ENCODE results near the gene COL27A1.

The COL27A1 gene

GRCh38 chr9:114207845-114208244, 52.5 kb downstream of the COL27A1 start:
- DNase-seq: no peak

GRCh38 chr9:114209151-114209550, 53.8 kb downstream of the COL27A1 start:
- DNase-seq: no peak

GRCh38 chr9:114210136-114210535, 54.8 kb downstream of the COL27A1 start:
- DNase-seq: no peak

DNA sequence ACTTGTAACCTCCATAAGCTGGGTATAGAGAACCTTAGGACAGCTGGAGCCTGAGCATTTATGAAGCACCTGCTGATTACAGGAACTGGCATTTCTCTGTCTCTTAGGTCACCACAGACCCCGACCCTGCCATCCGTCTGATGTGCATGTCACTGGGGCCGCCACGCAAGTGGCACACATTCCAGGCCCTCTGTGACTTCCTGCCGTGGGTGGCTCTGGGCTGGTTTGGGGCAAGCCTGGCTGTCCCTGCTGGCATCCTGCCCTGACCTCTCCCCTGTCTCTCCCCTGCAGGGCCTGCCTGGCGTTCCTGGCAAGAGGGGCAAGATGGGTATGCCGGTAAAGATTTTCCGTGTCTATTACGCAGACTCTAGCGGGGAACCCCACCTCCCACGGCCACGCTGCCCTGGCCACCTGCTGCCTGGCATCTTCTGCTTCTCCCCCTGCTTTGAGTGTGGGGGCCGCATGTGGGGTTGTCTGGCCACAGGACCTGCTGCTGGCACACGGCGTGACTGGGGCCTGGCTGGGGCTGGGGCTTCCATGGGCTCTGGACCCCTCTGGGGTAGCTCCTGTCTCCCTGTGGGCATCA, 55.4 kb downstream of the COL27A1 start:
- no peak for DNase-seq

DNA sequence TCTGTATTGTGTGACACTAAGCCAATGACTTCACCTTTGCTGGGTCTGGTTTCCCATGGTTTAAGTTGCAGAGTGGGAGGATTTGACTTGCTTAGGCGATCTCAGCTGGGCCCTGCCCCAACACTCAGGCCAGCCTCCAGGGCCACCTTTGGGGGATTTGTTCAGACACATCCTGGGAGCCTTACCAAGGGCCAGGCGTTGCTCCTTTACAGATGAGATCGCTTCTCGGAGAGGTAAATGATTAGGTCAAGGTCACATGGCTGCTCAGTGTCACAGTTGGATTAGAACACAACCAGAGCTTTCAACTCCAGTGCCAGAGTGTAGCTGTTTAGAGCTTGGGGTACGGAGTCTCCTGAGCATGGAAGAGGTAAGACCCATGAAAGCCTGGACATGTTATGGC, 57.5 kb downstream of the COL27A1 start:
- no peak for DNase-seq

DNA sequence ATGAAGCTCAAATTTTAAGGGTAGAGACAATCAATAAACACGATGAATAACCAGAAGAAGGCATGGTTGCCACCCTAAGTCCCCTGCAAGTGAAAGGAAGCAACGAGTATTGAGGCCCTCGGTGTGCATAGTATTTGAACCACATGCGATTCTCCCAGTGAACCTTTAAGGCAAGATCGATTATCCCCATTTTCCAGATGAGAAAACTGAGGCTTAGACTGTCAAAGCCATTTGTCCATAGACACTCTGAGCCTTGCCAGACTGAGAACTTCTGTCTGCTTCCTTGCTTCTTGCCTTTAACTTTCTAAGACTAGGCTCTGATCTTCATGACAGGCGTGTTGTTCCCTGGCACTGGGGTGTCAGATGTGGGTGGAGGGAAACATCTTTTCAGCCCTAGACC, 58.2 kb downstream of the COL27A1 start:
- DNase-seq: no peak

DNA sequence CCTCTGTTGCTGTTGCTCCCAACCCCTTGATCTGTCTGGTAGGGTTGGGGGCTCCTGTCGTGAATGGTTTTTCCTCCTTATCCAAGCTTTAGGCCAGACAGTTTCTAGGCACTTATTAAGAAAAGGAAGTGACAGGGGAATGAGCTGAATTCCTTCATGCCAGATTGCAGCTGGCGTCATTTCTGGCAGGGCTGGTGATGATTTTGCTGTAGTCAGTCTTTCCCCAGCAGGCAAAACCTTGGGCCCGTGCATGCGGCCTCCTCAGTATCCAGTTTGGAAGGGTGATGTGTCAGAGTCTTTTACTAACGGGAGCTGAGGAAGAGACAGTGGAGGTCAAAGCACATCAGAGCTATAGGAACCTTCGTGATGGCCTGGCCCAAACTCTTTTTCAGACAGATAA, 58.8 kb downstream of the COL27A1 start:
- DNase-seq: no peak

GRCh38 chr9:114214686-114215414, 59.5 kb downstream of the COL27A1 start:
- no peak for DNase-seq

DNA sequence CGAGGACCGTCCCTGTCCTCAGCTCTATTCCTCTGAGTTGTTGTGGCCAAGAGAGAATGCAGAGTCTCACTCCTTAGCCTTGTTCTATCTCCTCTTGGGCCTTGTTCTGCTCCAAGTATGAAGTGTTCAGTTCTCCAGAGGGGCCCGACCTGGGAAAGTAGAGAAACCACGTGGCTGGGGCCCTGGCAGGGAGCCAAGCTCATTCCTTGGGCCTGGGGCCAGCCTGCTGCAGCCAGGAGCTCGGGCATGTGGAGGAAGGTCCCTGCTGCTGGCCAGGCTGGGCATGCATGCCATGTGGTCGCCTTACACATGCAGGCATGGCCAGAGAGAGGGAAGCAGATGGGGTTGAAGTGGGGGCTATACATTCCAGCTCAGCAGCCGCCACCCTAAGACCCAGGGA, 60.7 kb downstream of the COL27A1 start:
- DNase-seq: no peak

DNA sequence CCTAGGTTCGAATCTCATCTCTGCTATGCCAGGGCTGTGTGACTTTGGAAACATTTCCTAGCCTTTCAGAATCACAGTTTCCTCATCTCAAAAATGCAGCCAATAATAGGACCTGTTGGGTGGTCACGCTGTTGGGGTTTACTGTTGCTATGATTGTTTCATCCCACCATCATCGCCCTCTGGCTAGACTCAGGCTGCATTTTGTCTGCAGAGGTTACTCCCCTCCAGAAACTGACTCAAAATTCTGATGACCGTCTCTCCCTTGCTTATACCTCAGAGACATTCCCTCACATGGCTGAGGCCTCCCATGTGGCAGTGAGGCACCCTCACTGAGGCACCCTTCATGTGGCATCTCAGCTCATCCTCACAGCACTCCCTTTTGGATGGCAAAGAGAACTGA, 61.6 kb downstream of the COL27A1 start:
- no peak for DNase-seq

DNA sequence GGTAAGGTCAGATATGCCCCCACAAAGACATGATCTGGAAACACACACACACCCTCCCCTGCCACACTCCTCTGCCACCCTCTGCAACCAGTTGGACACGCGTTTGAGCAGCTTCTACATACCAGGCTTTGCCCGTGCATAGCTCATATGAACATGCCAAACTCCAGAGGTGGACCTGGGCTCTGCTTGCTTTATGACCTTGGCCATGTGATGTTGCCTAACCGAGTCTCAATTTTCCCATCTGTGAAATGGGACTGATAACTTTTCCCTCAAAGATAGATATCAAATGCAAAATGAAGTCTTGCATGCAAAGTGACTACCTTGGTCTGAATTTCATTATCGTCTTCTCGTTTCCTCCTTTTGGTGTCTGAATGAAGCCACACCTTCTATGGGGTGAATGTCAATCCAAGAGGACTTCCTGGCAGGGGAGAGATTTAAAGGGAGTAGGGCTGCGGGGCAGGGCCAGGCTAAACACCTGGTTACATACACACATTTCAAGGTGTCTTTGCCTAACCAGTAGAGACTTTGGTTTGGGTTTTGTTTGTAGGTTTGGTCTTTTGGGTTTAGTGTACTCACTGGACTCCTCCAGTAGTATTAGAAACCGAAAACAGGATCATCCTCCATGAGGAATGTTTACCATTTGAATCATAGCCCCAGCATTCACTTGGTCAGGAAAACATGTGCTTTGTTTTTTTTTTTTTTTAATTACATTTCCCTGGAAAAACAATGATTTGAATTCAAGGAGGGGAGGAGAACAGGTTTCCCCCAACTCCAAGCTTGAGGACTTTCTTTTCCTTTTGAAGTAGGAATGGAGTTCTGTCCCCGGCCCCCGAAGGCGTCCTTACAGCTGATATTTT, 63.2 kb downstream of the COL27A1 start:
- DNase-seq: no peak

GRCh38 chr9:114220061-114220541, 64.8 kb downstream of the COL27A1 start:
- DNase-seq: no peak

- DNase-seq: no peak
Observed at GRCh38 chr9:114221706-114222465, 66.5 kb downstream of the COL27A1 start.

GRCh38 chr9:114223564-114224246, 68.4 kb downstream of the COL27A1 start:
- DNase-seq: no peak

DNA sequence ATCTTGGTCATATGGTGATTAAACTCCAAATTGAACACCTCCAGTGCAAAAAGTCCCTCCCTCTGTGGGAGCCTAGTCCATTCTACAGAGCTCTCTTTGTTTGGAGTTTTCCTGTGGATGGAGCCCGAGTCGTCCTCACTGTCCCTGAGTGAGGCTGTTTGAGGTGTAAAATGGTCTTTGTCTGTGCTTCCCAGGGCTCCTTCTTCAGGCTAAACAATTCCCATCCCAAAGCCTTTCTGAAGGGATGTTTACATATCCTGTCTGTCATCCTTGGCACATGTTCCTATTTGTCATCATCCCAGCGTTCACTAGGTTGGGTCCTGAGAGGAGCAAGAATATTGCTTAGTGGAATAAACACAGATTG, 68.9 kb downstream of the COL27A1 start:
- DNase-seq: no peak

GRCh38 chr9:114225561-114226212, 70.3 kb downstream of the COL27A1 start:
- no peak for DNase-seq

DNA sequence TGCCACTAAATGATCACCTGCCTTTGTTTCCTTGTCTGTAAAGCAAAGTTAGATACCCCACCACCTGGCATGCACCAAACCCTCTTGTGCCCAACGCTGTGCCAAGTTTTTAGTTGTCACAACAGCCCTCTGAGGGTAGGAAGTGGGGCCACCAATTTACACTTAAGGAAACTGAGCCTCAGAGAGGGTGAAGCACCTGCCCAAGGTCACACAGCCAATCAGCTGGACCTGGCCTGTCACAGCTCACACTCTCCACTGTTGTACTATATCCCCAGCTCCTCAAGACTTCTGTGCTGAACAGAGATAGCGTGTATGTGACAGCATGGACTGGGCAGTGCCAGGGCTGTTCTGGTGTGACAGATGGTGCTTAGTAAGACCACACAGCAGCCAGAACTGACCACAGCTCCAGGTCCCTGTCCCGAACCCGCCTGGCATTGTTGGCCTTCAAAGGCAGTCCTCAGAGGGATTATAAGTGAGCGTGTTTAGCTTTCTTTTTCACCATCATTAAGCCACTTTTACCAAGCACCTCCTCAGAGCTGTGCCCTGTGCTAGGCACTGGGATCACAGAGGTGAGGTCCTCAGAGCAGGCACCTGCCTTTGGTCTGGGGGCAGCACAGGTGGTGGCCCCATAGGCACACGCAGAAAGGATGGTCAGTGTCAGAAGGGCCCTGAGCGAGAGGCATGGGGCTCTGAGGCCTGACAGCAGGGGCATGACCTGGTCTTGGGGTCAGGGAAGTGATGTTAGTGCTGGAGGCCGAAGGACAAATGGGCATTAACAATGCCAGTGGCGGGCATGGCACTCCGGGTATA, 71.1 kb downstream of the COL27A1 start:
- no peak for DNase-seq

DNA sequence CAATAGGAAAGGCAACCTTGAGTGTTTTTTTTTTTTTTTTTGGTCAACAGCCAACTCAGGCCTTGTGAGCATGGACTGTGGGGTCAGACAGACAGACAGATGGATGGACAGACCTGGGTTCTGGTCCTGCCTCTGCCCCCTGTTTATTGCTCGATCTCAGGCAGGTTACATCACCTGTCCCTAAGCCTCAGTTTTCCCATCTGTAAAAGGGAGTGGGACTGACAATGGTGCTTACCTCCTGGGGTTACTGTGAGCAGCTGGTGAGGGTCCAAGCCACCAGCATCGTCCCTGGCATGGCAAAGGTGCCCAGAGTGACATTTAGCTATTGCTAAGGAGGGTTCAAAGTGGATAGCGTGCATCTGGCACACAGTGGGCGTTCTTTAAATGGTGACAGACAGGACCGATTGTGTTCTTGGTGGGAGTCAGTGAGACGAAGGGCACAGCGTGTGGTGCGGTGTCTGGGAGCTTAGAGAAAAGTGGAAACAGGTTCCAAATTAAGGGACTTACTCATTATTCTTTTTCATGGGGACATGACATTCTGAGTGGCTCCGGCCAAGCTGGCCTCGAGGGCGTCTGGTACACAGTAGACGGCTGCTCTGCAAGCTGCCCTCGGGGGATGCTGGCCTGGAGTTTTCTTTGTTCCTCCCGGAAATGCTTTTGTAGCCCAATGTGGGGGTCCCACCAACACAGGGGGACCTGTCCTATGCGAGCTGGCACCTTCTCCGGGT, 72.1 kb downstream of the COL27A1 start:
- DNase-seq: no peak

- no peak for DNase-seq
Observed at GRCh38 chr9:114228016-114228808, 72.9 kb downstream of the COL27A1 start.
